Endothelial cell of umbilical vein (primary cell): ENCODE measurements around the gene EN2. TPM values are rescaled to one million over a fixed set of nuclear protein-coding genes. Genes with fewer than 3 reads are reported as not detected.

Experiments used
- BruUV-seq: library from RNA; stranded (reverse); fragments of 400-500 nt; replicated peaks from 2 replicates; lab custom pipeline; 2021; lab: Mats Ljungman, UMichigan
- CTCF ChIA-PET: fragments of 300-600, 350-600 bp; sonication (Branson Sonifier 250); formaldehyde crosslinking; loops from one replicate; lab custom pipeline; 2021; ENCODE audit warnings: antibody characterized with exemption, inconsistent platforms; lab: Charles Lee
- POLR2A ChIA-PET: fragments of 300-600, 350-600 bp; sonication (Branson Sonifier 250); formaldehyde crosslinking; loops from one replicate; lab custom pipeline; 2021; ENCODE audit warnings: antibody characterized with exemption, inconsistent platforms; lab: Charles Lee
- DNase-seq: peaks from one replicate; pipeline ENCODE4 v3.0.0-alpha.2; 2011; ENCODE audit warnings: low read depth, low spot score
- FAIRE-seq: peaks from 2 replicates; lab custom pipeline; 2011; peaks lifted over from hg19 to GRCh38; lab: Jason Lieb, UNC
- H2AFZ ChIP-seq: 2 replicates; pipeline ENCODE4 v1.6.0; 2012; ENCODE audit warnings: low read depth, low read length, control low read depth, inconsistent platforms
- H3K27ac ChIP-seq: 2 replicates; pipeline ENCODE4 v1.5.1; 2011; ENCODE audit warnings: low read depth, mild to moderate bottlenecking, control low read depth, low read length, moderate library complexity; ENCODE audit not compliant: insufficient read depth
- H3K27me3 ChIP-seq, 2 experiments: 2 replicates each; pipeline versions ENCODE4 v1.6.0 to v1.6.1; 2011; ENCODE audit warnings: low read length in 2 of 2, mixed read lengths in 1 of 2; ENCODE audit not compliant: control insufficient read depth in 2 of 2, insufficient read depth in 2 of 2
- H3K36me3 ChIP-seq, 2 experiments: 2 replicates in 1 of 2; 3 replicates in 1 of 2; pipeline ENCODE4 v1.5.1; 2011; ENCODE audit warnings: low read length in 2 of 2, mild to moderate bottlenecking in 1 of 2, moderate library complexity in 1 of 2; ENCODE audit not compliant: control insufficient read depth in 2 of 2, insufficient read depth in 2 of 2; ENCODE audit errors: extremely low read depth in 1 of 2
- H3K4me1 ChIP-seq: 3 replicates; pipeline ENCODE4 v1.5.1; 2011; ENCODE audit warnings: mild to moderate bottlenecking, low read length; ENCODE audit not compliant: control insufficient read depth, insufficient read depth; ENCODE audit errors: extremely low read depth
- H3K4me2 ChIP-seq: 2 replicates; pipeline ENCODE4 v1.6.1; 2011; ENCODE audit warnings: low read length, control low read depth, mixed read lengths; ENCODE audit not compliant: insufficient read depth
- H3K4me3 ChIP-seq, 3 experiments: fragments of 200-600 bp in 1 of 3; sonication (generic), shearing (Covaris generic) in 1 of 3; replicated peaks in 1 of 3; 2 replicates each; pipeline ENCODE4 v1.5.1; 2011 to 2016; ENCODE audit warnings: control low read depth in 3 of 3, low read length in 3 of 3, mild to moderate bottlenecking in 2 of 3, inconsistent platforms in 1 of 3, low read depth in 1 of 3, moderate library complexity in 1 of 3; ENCODE audit not compliant: insufficient read depth in 1 of 3
- H3K79me2 ChIP-seq: 2 replicates; pipeline ENCODE4 v1.6.0; 2012; ENCODE audit warnings: low read length, inconsistent platforms; ENCODE audit not compliant: control insufficient read depth, insufficient read depth
- H3K9ac ChIP-seq: replicated peaks from 2 replicates; pipeline ENCODE3; 2011; ENCODE audit warnings: low read length, control low read depth; ENCODE audit not compliant: insufficient read depth; ENCODE audit errors: extremely low read depth
- H3K9me1 ChIP-seq: replicated peaks from 3 replicates; pipeline ENCODE4 v1.6.0; 2011; ENCODE audit warnings: mild to moderate bottlenecking, low read length; ENCODE audit not compliant: control insufficient read depth, insufficient read depth; ENCODE audit errors: extremely low read depth
- H3K9me3 ChIP-seq: replicated peaks from 2 replicates; pipeline ENCODE4 v1.5.1; 2012; ENCODE audit warnings: low read length, inconsistent platforms; ENCODE audit not compliant: control insufficient read depth, insufficient read depth
- H4K20me1 ChIP-seq: replicated peaks from 2 replicates; pipeline ENCODE3; 2011; ENCODE audit warnings: mild to moderate bottlenecking, low read length; ENCODE audit not compliant: control insufficient read depth, insufficient read depth; ENCODE audit errors: extremely low read depth
- EZH2 ChIP-seq: IDR thresholded peaks from 2 replicates; pipeline ENCODE4 v1.6.1; 2012; ENCODE audit warnings: borderline replicate concordance, low read depth, mild to moderate bottlenecking, moderate library complexity, low read length, inconsistent platforms; ENCODE audit not compliant: severe bottlenecking
- FOS ChIP-seq: IDR thresholded peaks from 2 replicates; pipeline ENCODE4 v1.6.1; 2011; ENCODE audit warnings: mild to moderate bottlenecking, low read length, moderate library complexity, borderline replicate concordance; ENCODE audit not compliant: insufficient read depth
- GATA2 ChIP-seq: IDR thresholded peaks from 2 replicates; pipeline ENCODE4 v1.7.0; 2011; ENCODE audit warnings: low read depth, mild to moderate bottlenecking, moderate library complexity, mixed read lengths, low read length; ENCODE audit not compliant: insufficient read length, insufficient read depth
- JUN ChIP-seq: IDR thresholded peaks from 2 replicates; pipeline ENCODE4 v1.6.1; 2011; ENCODE audit warnings: borderline replicate concordance, low read depth; ENCODE audit not compliant: insufficient read length, insufficient read depth
- MYC ChIP-seq: IDR thresholded peaks from one replicate; pipeline ENCODE4 v1.6.1; 2011; ENCODE audit warnings: mild to moderate bottlenecking, low read depth, low read length
- POLR2A ChIP-seq: IDR thresholded peaks from 2 replicates; pipeline ENCODE4 v1.6.1; 2012; ENCODE audit warnings: low read depth, mild to moderate bottlenecking, control low read depth, low read length
- POLR2AphosphoS5 ChIP-seq: IDR thresholded peaks from 2 replicates; pipeline ENCODE4 v1.6.1; 2012; ENCODE audit warnings: low read depth, mild to moderate bottlenecking, control low read depth, low read length, moderate library complexity; ENCODE audit not compliant: insufficient read depth
- dilution Hi-C: fragments of 300-500 bp; cut with MboI; formaldehyde crosslinking; loops from one replicate; pipeline ENCODE4 v1.15.0; 2019; ENCODE audit warnings: low sequenced_read_pairs; ENCODE audit not compliant: extremely low pct_ligation_motif_present
- intact Hi-C: fragments of 100-400 bp; cut with micrococcal nuclease; formaldehyde crosslinking; loops from one replicate; pipeline ENCODE4 v1.10.0; 2022
- polyA plus RNA-seq, 4 experiments: library from polyadenylated mRNA; depleted of rRNA in 3 of 4; stranded (reverse) in 3 of 4; unstranded in 1 of 4; fragments of >200 nt; gene quantifications; 2 replicates each; pipeline versions ENCODE4 v1.2.1 to v1.2.3, GENCODE V29; 2011 to 2012; ENCODE audit warnings: missing spikeins in 1 of 4
- total RNA-seq: library from RNA; stranded (reverse); gene quantifications from 2 replicates; pipeline ENCODE4 v1.2.3, GENCODE V29; 2021
- TF ChIP-seq, protein P1 (sequence below), 2 donors: IDR thresholded peaks; 1 replicate in 1 of 2; 2 replicates in 1 of 2; pipeline ENCODE4 v1.5.1; 2011; ENCODE audit warnings: low read length in 2 of 2, mild to moderate bottlenecking in 2 of 2, moderate library complexity in 2 of 2, control low read depth in 1 of 2, inconsistent platforms in 1 of 2, low read depth in 1 of 2; ENCODE audit not compliant: insufficient read depth in 1 of 2; ENCODE audit errors: extremely low read depth in 1 of 2
- TF ChIP-seq, protein P2 (sequence below): IDR thresholded peaks from 2 replicates; pipeline ENCODE4 v1.6.1; 2011; ENCODE audit not compliant: insufficient read depth, insufficient read length

Gene EN2
- total and polyA plus RNA-seq, 2 donors (not counting 3 experiments of a cell fraction or from before 2014, with no cell fraction given), result not detected

DNA sequence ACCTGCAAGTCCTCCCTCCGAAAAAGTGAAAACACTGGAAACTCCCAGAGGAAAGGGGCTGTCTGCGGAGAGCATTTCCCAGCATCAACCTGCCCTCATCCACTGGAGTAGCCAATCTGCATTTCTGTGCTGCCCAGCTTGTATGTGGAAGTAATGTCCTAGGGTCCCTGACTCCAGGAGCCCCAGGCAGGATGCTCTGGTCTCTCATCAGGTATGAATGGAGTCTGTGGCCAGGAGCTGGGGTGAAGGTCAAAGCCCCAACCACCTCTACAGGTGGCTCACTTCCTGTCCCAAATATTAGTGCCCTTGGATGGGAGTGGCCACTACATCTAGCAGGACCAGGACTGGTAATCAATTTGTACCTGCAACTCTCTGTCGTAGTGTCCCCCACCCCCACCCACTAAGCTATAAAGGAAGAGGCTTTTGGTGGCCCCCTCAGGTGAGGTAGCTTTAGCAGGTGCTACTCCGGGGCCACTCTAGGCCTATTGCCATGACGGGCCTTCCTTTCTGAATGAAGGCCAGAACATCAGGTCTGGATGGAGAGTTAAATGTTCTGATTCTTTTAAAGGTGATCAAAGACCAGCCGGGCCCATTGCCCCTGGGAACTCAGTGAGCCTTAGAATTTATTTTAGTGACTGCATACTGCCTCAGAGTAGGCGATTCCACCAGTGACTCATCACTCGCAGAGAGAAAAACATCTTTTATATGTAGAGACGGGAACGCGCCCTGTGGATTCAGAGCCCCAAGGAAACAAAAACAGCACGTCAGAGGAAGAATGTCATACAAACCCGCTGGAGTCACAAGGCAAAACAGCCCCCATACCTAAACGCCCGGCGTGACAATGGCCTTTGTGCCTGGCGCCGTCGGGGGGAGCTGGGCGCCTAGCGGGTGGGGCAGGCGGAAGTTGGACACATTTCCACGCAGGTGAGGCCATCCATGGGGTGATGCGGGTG, 13.0 kb downstream of the EN2 start:
- TF ChIP-seq, protein P1, sequence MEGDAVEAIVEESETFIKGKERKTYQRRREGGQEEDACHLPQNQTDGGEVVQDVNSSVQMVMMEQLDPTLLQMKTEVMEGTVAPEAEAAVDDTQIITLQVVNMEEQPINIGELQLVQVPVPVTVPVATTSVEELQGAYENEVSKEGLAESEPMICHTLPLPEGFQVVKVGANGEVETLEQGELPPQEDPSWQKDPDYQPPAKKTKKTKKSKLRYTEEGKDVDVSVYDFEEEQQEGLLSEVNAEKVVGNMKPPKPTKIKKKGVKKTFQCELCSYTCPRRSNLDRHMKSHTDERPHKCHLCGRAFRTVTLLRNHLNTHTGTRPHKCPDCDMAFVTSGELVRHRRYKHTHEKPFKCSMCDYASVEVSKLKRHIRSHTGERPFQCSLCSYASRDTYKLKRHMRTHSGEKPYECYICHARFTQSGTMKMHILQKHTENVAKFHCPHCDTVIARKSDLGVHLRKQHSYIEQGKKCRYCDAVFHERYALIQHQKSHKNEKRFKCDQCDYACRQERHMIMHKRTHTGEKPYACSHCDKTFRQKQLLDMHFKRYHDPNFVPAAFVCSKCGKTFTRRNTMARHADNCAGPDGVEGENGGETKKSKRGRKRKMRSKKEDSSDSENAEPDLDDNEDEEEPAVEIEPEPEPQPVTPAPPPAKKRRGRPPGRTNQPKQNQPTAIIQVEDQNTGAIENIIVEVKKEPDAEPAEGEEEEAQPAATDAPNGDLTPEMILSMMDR (IDR thresholded peaks at IDR 0.05; ENCODE audit: extremely low read depth in 1 of 2, insufficient read depth in 1 of 2, low read depth in 1 of 2, low read length in 2 of 2), result no peak
- TF ChIP-seq GATA2, result no peak
- TF ChIP-seq EZH2, result no peak
- TF ChIP-seq FOS, result no peak
- TF ChIP-seq, protein P2, sequence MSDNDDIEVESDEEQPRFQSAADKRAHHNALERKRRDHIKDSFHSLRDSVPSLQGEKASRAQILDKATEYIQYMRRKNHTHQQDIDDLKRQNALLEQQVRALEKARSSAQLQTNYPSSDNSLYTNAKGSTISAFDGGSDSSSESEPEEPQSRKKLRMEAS, result no peak
- TF ChIP-seq MYC, result no peak
- no peak for TF ChIP-seq JUN
- no peak for TF ChIP-seq POLR2AphosphoS5
- no peak for TF ChIP-seq POLR2A
- no peak overlapping the region for H2AFZ ChIP-seq
- no peak overlapping the region for H3K9ac ChIP-seq
- CTCF ChIA-PET, result interaction anchor here (1.2 kb wide), 1 partner anchor 17 kb away, joined by 3 read pairs; no protein-coding TSS in a partner anchor
- FAIRE-seq (no peak), DNase-seq (no peak)
- H3K79me2 ChIP-seq, result no peaks in the 10 kb centered on the region
- no peaks in the 10 kb centered on the region for H3K9me1 ChIP-seq
- H3K4me2 ChIP-seq, result no peak overlapping the region
- no peaks in the 10 kb centered on the region for H3K4me1 ChIP-seq
- dilution Hi-C loops (no loop called here), intact Hi-C loops (no loop called here)
- peaks cover 70 to 78% of the 10 kb centered on the region in 2 experiments for H3K27me3 ChIP-seq
- no peaks in the 10 kb centered on the region for H4K20me1 ChIP-seq
- no peak overlapping the region for H3K27ac ChIP-seq
- H3K9me3 ChIP-seq, result no peaks in the 10 kb centered on the region
- H3K36me3 ChIP-seq, result no peaks in the 10 kb centered on the region
- POLR2A ChIA-PET, result no interaction called here
- BruUV-seq, result no TSS peak
- no peak overlapping the region for H3K4me3 ChIP-seq
